ENCODE results near the gene TMEM163.
A peak's percentile ranks its signal among the peaks of the same experiment; 100 is the strongest.

Gene TMEM163

GRCh38 chr2:134433469-134433868 lies 285.3 kb downstream of the TMEM163 start:
- H3K27ac ChIP-seq: no peak overlapping the region
- no peak overlapping the region for H3K4me3 ChIP-seq

- Histone ChIP-seq H3K4me3 (no peak overlapping the region), H3K27ac (no peak overlapping the region)
These were observed 286.3 kb downstream of the TMEM163 start for GRCh38 chr2:134432435-134432883.

GRCh38 chr2:134431838-134432434 lies 286.9 kb downstream of the TMEM163 start:
- H3K27ac ChIP-seq: no peak overlapping the region
- no peak overlapping the region for H3K4me3 ChIP-seq

- no peak overlapping the region for H3K27ac ChIP-seq
These were observed 288.9 kb downstream of the TMEM163 start for GRCh38 chr2:134429886-134430285.

GRCh38 chr2:134426721-134427120 lies 292.1 kb downstream of the TMEM163 start:
- Histone ChIP-seq H3K27ac (no peak overlapping the region), H3K4me3 (no peak overlapping the region)

More at GRCh38 chr2:134429886-134430285, 288.9 kb downstream of the TMEM163 start:
- H3K4me3 ChIP-seq: no peak overlapping the region

DNA sequence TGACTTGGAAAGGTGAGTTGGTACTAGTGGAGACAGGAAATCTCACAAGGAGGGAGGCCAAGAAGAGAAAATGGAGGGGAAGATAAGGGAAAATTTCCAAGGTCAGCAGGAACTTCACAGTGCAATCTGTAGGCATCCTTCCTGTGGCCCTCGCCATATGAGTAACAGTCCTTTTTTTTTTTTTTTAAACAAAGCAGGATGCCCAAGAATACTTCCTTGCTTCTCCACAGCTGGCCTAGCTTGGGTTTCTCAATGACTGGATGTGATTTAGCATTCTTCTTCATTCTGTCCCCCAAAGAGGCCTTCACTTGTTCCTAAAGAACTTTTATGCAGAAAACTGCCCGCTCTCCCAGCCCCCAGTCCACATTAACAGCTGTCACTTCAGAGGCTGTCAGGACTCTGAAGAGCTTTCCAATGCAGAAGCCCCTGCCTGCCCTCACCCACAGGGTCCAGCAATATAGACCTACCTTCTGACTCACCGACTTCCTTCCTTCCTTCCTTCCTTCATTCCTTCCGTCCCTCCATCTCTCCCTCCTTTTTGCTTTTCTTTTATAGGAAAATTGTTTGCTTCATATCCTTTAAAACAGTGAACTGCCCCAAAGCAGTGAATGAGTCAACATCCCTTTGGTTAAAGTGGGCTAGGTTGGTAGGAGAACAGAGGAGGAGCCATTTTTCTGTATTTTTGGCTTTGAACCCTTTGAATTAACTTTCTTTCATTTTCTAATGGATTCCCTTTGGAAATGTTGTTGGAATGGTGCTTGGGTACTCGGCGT lies 292.9 kb downstream of the TMEM163 start:
- no peak overlapping the region for H3K27ac ChIP-seq
- H3K4me3 ChIP-seq: no peak overlapping the region

DNA sequence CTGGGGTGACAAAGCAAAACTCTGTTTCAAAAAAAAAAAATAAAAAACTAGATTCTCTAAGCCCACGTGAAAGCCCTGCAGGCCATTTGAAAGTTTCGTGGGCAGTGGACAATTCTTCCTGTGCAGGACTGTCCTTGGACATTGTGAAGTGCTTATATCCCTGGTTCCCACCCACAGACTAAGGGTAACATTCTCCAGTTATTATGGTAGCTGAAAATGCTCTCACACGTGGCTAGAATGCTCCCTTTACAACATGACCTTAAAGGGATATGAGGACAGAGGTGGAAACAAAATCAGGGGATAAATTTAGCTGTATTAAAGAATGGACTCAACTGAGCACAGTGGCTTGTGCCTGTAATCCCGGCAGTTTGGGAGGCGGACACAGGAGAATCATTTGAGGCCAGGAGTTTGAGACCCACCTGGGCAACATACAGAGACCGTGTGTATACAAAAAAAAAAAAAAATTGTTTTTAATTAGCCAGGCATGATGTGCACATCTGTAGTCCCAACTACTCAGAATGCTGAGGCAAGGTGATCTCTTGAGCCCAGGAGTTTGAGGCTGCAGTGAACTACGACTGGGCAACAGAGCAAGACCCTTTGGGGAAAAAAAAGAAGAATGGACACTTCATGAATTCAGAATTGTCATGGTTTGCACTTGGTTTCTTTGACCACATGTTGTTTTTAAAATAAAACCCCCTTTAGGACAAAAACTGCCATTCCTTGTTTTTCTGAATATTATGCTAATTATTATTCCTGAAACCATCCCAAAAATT lies 297.1 kb downstream of the TMEM163 start:
- no peak overlapping the region for H3K4me3 ChIP-seq
- no peak overlapping the region for H3K27ac ChIP-seq

DNA sequence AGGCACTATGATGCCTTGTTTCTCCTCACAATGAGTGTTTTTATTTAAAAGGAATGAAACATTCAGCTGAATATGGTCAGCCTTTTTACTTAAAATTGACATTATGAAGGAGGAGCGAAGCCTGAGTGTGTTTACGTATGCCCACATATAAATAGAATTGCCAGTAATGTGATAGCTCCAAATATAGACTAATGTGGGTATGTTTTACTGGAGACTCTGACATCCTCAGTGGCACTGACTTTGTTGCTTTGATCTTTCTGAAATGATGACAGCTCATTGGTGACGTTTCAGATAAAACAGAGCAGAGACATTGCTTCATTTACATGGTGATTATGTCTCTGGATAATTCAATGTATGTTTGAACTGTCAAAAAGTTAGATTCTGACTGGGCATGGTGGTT lies 297.9 kb downstream of the TMEM163 start:
- H3K27ac ChIP-seq: no peak overlapping the region
- H3K4me3 ChIP-seq: no peak overlapping the region

GRCh38 chr2:134420259-134420658 lies 298.5 kb downstream of the TMEM163 start:
- Histone ChIP-seq H3K4me3 (no peak overlapping the region), H3K27ac (no peak overlapping the region)

GRCh38 chr2:134417968-134418582 lies 300.7 kb downstream of the TMEM163 start:
- H3K27ac ChIP-seq: no peak overlapping the region
- no peak overlapping the region for H3K4me3 ChIP-seq

- no peak overlapping the region for H3K4me3 ChIP-seq
- no peak overlapping the region for H3K27ac ChIP-seq
These were observed 302.2 kb downstream of the TMEM163 start for GRCh38 chr2:134416637-134417036.

GRCh38 chr2:134416018-134416417 lies 302.8 kb downstream of the TMEM163 start:
- Histone ChIP-seq H3K27ac (no peak overlapping the region), H3K4me3 (no peak overlapping the region)

DNA sequence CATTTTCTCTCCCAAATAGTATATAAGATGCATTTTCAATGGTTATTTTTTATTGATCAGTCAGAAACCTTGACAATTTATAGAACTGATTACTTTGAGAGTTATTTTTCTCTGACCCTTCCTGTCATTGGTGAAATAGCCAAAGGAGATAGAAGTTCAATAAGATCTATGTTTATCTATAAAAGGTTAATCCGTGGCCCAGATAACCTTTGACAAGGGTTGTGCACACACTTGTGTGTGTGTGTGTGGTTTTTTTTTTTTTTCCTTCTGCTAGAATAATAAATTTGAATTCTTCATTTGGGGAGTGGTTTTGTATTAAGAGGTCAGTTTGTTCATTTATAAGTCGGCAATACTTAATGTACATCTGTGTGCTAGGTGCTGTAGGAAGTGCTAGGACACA lies 304.9 kb downstream of the TMEM163 start:
- no peak overlapping the region for H3K27ac ChIP-seq
- no peak overlapping the region for H3K4me3 ChIP-seq

DNA sequence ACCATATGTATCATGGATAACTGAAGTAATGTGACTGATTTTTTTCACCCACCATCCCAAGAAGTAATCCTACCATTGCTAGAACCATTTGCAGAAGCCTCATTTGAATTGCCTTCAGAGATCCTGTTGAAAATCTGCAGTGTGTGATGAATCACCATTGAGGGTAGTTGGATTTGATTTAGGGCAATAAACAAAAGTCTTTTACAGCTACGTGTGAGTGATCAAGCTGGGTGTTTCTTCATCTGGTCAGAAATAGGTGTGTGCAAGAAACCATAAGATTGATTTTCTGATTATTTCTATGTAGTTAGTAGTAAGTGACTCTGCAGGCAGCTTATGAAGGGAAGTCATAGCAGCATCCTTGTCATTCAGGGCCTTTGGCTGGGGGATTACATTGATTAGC lies 305.4 kb downstream of the TMEM163 start:
- peak overlapping the region in 1 of 21 experiments; percentile 1 for H3K27ac ChIP-seq
- H3K4me3 ChIP-seq: no peak overlapping the region

DNA sequence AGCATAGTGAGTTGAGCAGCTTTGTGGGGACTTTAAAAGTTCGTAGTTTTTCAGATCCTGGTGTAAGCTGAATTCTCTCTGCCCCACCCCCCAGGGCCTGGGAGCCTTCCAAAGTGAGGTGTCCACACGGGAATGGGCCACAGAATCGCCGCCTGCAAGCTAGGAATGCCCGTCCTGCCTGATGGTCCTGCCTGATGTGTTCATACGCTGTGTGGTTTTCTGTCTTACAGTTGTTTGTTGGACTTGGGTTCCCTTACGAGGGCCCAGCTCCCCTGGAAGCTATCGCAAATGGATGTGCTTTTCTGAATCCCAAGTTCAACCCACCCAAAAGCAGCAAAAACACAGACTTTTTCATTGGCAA lies 306.2 kb downstream of the TMEM163 start:
- H3K4me3 ChIP-seq: no peak overlapping the region
- peak overlapping the region in 1 of 21 experiments; percentile 1 for H3K27ac ChIP-seq

- no peak overlapping the region for H3K4me3 ChIP-seq
- H3K27ac ChIP-seq: peak overlapping the region in 7 of 21 experiments; percentile 1 to 49 (median 28)
These were observed 306.8 kb downstream of the TMEM163 start for GRCh38 chr2:134411828-134412638.

GRCh38 chr2:134411279-134411827 lies 307.4 kb downstream of the TMEM163 start:
- Histone ChIP-seq H3K4me3 (no peak overlapping the region), H3K27ac (peak overlapping the region in 10 of 21 experiments; percentile 1 to 49 (median 30))

DNA sequence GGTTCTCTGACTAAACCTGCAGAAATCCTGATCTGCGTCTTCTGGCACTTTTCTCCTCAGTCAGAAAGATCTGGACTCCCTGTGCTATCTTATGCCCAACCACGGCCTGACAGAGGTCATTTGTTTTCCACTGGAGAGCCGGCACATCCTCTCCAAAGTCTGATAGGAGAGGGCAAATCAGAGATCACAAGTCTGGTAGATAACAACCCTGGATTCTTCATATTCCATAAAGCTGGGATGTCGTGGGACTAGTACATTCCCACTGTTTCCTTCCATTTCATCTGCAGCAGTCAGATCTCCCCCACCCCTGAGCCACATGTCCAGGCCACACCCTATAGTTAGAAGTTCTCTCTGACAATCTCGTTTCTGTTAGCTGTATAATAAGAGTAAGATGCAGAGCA lies 308.0 kb downstream of the TMEM163 start:
- Histone ChIP-seq H3K4me3 (no peak overlapping the region), H3K27ac (peak overlapping the region in 10 of 21 experiments; percentile 1 to 40 (median 26))

DNA sequence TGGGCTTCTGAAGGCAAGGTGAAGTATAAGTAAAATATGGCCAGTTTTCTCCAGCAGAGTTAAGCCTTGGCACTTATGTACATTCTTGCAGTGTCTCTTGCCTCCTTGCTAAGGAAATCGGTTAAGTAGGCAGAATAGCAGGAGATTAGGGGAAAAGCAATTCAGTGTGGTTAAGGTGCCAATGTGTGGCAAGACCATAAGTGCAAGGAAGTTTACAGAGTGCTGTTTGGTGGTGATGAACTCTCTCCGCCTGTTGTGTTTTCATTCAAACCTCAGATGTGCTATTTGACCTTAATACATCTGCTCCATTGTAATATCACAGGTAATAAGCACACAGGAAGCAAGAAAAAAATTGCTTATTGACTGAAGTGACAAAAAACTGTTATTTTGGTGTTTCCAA lies 308.8 kb downstream of the TMEM163 start:
- Histone ChIP-seq H3K27ac (peak overlapping the region in 2 of 21 experiments; percentile 28 to 69), H3K4me3 (no peak overlapping the region)

All from skin epidermis (tissue), 12 donors.